H9 (cell line): Measurements from ENCODE around the gene CELF6. TPM values are rescaled to one million over a fixed set of nuclear protein-coding genes. Genes with fewer than 3 reads are reported as not detected.

Experiments
- DNase-seq: peaks from one replicate; pipeline ENCODE4 v3.0.0-alpha.2; 2017
- H2AFZ ChIP-seq: one replicate; pipeline ENCODE4 v1.6.1; 2013; ENCODE audit warnings: mild to moderate bottlenecking, low read length, control low read depth, moderate library complexity
- H2AK5ac ChIP-seq: 2 replicates; pipeline ENCODE4 v1.6.1; 2013; ENCODE audit warnings: low read length, control low read depth, mixed read lengths; ENCODE audit not compliant: insufficient read length
- H2BK120ac ChIP-seq: one replicate; pipeline ENCODE4 v1.6.1; 2013; ENCODE audit warnings: low read depth, mild to moderate bottlenecking, low read length, control low read depth, inconsistent platforms; ENCODE audit not compliant: poor library complexity, severe bottlenecking
- H2BK12ac ChIP-seq: 2 replicates; pipeline ENCODE4 v1.6.1; 2013; ENCODE audit warnings: low read length, control low read depth, mixed read lengths, low read depth; ENCODE audit not compliant: insufficient read length
- H2BK15ac ChIP-seq: 2 replicates; pipeline ENCODE4 v1.6.1; 2013; ENCODE audit warnings: low read depth, low read length, control low read depth
- H2BK20ac ChIP-seq: one replicate; pipeline ENCODE4 v1.6.1; 2013; ENCODE audit warnings: low read depth, mild to moderate bottlenecking, low read length, control low read depth, inconsistent platforms; ENCODE audit not compliant: poor library complexity, severe bottlenecking
- H2BK5ac ChIP-seq: 2 replicates; pipeline ENCODE4 v1.6.1; 2013; ENCODE audit warnings: low read length, control low read depth, mixed read lengths; ENCODE audit not compliant: insufficient read length
- H3K14ac ChIP-seq: 2 replicates; pipeline ENCODE4 v1.6.1; 2013; ENCODE audit warnings: low read length, control low read depth; ENCODE audit not compliant: insufficient read depth
- H3K18ac ChIP-seq: 2 replicates; pipeline ENCODE4 v1.6.1; 2013; ENCODE audit warnings: low read depth, mild to moderate bottlenecking, mixed read lengths, low read length, control low read depth; ENCODE audit not compliant: insufficient read length
- H3K23ac ChIP-seq: 2 replicates; pipeline ENCODE4 v1.6.1; 2013; ENCODE audit warnings: low read length, control low read depth, mixed read lengths, low read depth; ENCODE audit not compliant: insufficient read length
- H3K23me2 ChIP-seq: 2 replicates; pipeline ENCODE4 v1.6.1; 2013; ENCODE audit warnings: low read depth, mild to moderate bottlenecking, mixed read lengths, low read length, control low read depth; ENCODE audit not compliant: insufficient read length, poor library complexity, severe bottlenecking
- H3K27ac ChIP-seq: 2 replicates; pipeline ENCODE4 v1.5.1; 2013; ENCODE audit warnings: low read length, control low read depth, mixed read lengths, low read depth; ENCODE audit not compliant: insufficient read length
- H3K27me3 ChIP-seq: 2 replicates; pipeline ENCODE4 v1.6.1; 2013; ENCODE audit warnings: low read length, control low read depth, inconsistent platforms; ENCODE audit not compliant: insufficient read depth
- H3K4ac ChIP-seq: 2 replicates; pipeline ENCODE4 v1.6.1; 2013; ENCODE audit warnings: low read depth, mild to moderate bottlenecking, control low read depth, inconsistent platforms, low read length, moderate library complexity
- H3K4me1 ChIP-seq: 2 replicates; pipeline ENCODE4 v1.6.1; 2013; ENCODE audit warnings: low read length, control low read depth, inconsistent platforms; ENCODE audit not compliant: insufficient read depth
- H3K4me2 ChIP-seq: 2 replicates; pipeline ENCODE4 v1.6.1; 2013; ENCODE audit warnings: low read length, control low read depth, mixed read lengths; ENCODE audit not compliant: insufficient read length, insufficient read depth
- H3K56ac ChIP-seq: 2 replicates; pipeline ENCODE4 v1.6.1; 2013; ENCODE audit warnings: low read depth, mild to moderate bottlenecking, mixed read lengths, low read length, control low read depth; ENCODE audit not compliant: insufficient read length
- H3K79me1 ChIP-seq: 2 replicates; pipeline ENCODE4 v1.6.1; 2013; ENCODE audit warnings: low read depth, mild to moderate bottlenecking, moderate library complexity, low read length, control low read depth, inconsistent platforms; ENCODE audit not compliant: insufficient read depth, poor library complexity, severe bottlenecking
- H3K79me2 ChIP-seq: 2 replicates; pipeline ENCODE4 v1.6.1; 2013; ENCODE audit warnings: low read length, control low read depth, inconsistent platforms; ENCODE audit not compliant: insufficient read depth
- H3K9ac ChIP-seq: 2 replicates; pipeline ENCODE4 v1.6.1; 2013; ENCODE audit warnings: low read length, control low read depth, mixed read lengths; ENCODE audit not compliant: insufficient read length; ENCODE audit errors: extremely low read depth
- H3K9me3 ChIP-seq: one replicate; pipeline ENCODE4 v1.6.1; 2013; ENCODE audit warnings: low read depth, low read length, inconsistent platforms; ENCODE audit not compliant: control insufficient read depth
- H3T11ph ChIP-seq: one replicate; pipeline ENCODE4 v1.6.1; 2013; ENCODE audit warnings: mild to moderate bottlenecking, low read length, control low read depth, inconsistent platforms
- H4K20me1 ChIP-seq: one replicate; pipeline ENCODE4 v1.6.1; 2013; ENCODE audit not compliant: control insufficient read depth, insufficient read length, insufficient read depth
- H4K5ac ChIP-seq: 2 replicates; pipeline ENCODE4 v1.6.1; 2013; ENCODE audit warnings: low read depth, mild to moderate bottlenecking, mixed read lengths, low read length, control low read depth; ENCODE audit not compliant: insufficient read length
- H4K8ac ChIP-seq: replicated peaks from 2 replicates; pipeline ENCODE4 v1.6.1; 2013; ENCODE audit warnings: low read length, control low read depth, mixed read lengths, low read depth; ENCODE audit not compliant: insufficient read length
- H4K91ac ChIP-seq: 2 replicates; pipeline ENCODE4 v1.6.1; 2013; ENCODE audit warnings: low read depth, mild to moderate bottlenecking, moderate library complexity, mixed read lengths, low read length, control low read depth; ENCODE audit not compliant: insufficient read length
- H3K27ac Mint-ChIP-seq, 3 experiments: 2 replicates in 2 of 3; 3 replicates in 1 of 3; pipeline ENCODE4 v1.8.0; 2020 to 2021; ENCODE audit warnings: mixed read lengths in 3 of 3, mild to moderate bottlenecking in 1 of 3, moderate library complexity in 1 of 3
- H3K27me3 Mint-ChIP-seq: 2 replicates; pipeline ENCODE4 v1.8.0; 2021; ENCODE audit warnings: low read depth, mild to moderate bottlenecking, moderate library complexity, mixed read lengths
- H3K36me3 Mint-ChIP-seq, 3 experiments: 2 replicates in 2 of 3; 3 replicates in 1 of 3; pipeline ENCODE4 v1.8.0; 2020 to 2021; ENCODE audit warnings: low read depth in 3 of 3, mixed read lengths in 3 of 3; ENCODE audit not compliant: insufficient read depth in 1 of 3
- H3K4me1 Mint-ChIP-seq, 2 experiments: 2 replicates each; pipeline ENCODE4 v1.8.0; 2020; ENCODE audit warnings: mixed read lengths in 2 of 2
- H3K4me3 Mint-ChIP-seq, 2 experiments: 2 replicates in 1 of 2; 3 replicates in 1 of 2; pipeline ENCODE4 v1.8.0; 2020 to 2021; ENCODE audit warnings: mild to moderate bottlenecking in 2 of 2, mixed read lengths in 2 of 2, moderate library complexity in 1 of 2
- H3K9me3 Mint-ChIP-seq, 2 experiments: 2 replicates in 1 of 2; 3 replicates in 1 of 2; pipeline ENCODE4 v1.8.0; 2020; ENCODE audit warnings: mild to moderate bottlenecking in 2 of 2, mixed read lengths in 2 of 2, moderate library complexity in 1 of 2
- CTCF ChIP-seq: fragments of 200-600 bp; sonication (generic); conservative IDR thresholded peaks from 3 replicates; pipeline ENCODE4 v1.8.0; 2021; ENCODE audit warnings: antibody characterized with exemption, mild to moderate bottlenecking
- WGBS: extraction: QIAGEN DNeasy Blood & Tissue Kit; methylation state at CpG from one replicate; pipeline ENCODE4 v1.1.7; 2013; ENCODE audit warnings: missing lambda C conversion rate, low lambda C conversion rate, mixed read lengths; ENCODE audit not compliant: insufficient read length; ENCODE audit errors: extremely low coverage; 5-methylcytosine and 5-hydroxymethylcytosine counted together
- total RNA-seq: library from RNA; stranded (reverse); gene quantifications from 2 replicates; pipeline ENCODE4 v1.2.1, GENCODE V29; 2021

CELF6 gene
- total RNA-seq, 1 experiment from 2014 or later: 0.13 TPM

DNA sequence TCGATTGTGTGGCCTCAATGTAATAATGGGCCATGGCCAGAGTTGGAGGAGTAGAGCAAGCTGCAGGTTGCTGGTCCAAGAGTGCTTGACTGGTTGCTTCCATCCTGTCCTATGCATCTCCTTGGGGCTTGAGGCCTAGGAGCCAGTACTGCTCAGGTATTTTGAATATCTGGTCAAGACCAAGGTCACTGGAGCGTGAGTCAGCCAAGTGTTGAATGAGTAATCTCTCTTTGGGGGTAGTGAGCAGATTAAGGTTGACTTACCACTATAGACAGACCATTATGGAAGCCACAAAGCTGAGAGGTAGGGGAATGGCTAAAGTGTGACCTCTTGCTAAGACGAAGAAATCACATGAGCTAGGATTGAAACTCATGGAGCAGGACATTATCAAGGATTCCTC, 38.2 kb downstream of the CELF6 start:
- Histone ChIP-seq H3K27me3 (peaks cover 2% of the 10 kb centered on the region), H3K79me2 (no peaks in the 10 kb centered on the region), H4K91ac (no peak overlapping the region), H3K14ac (no peak overlapping the region), H3K18ac (no peak overlapping the region), H3K4me1 (no peaks in the 10 kb centered on the region), H3K79me1 (no peaks in the 10 kb centered on the region), H4K20me1 (no peaks in the 10 kb centered on the region), H3T11ph (no peak overlapping the region), H4K8ac (no peak overlapping the region), H2BK5ac (no peak overlapping the region), H2AK5ac (no peak overlapping the region), H3K4me2 (no peak overlapping the region), H3K23ac (no peak overlapping the region), H2BK12ac (no peak overlapping the region), H3K9me3 (no peaks in the 10 kb centered on the region), H3K56ac (no peak overlapping the region), H3K9ac (no peak overlapping the region), H2BK15ac (no peak overlapping the region), H4K5ac (no peak overlapping the region), H2BK120ac (no peak overlapping the region), H3K23me2 (no peaks in the 10 kb centered on the region), H2AFZ (no peak overlapping the region), H3K4ac (no peak overlapping the region), H2BK20ac (no peak overlapping the region), H3K27ac (no peak overlapping the region)
- H3K4me3 Mint-ChIP-seq: no peak overlapping the region
- H3K9me3 Mint-ChIP-seq: no peaks in the 10 kb centered on the region
- no peak for TF ChIP-seq CTCF
- no CpG with 5 or more reads among the region's 3 CpGs for WGBS
- H3K27ac Mint-ChIP-seq: no peak overlapping the region
- peaks cover 39% of the 10 kb centered on the region for H3K27me3 Mint-ChIP-seq
- no peaks in the 10 kb centered on the region for H3K4me1 Mint-ChIP-seq
- DNase-seq: no peak
- no peaks in the 10 kb centered on the region for H3K36me3 Mint-ChIP-seq
